COR-L47 (cell line): Measurements from ENCODE around the gene ITGAD.

Experiments
- DNase-seq: peaks from one replicate; lab custom pipeline; 2025; lab: John Stamatoyannopoulos, UW

The ITGAD gene

GRCh38 chr16:31475946-31476302 lies 82.8 kb downstream of the ITGAD start:
- no peak for DNase-seq
